GM23338 (cell line): Measurements from ENCODE around the gene EXOC6B. TPM values are rescaled to one million over a fixed set of nuclear protein-coding genes. Genes with fewer than 3 reads are reported as not detected.

Experiments
- ATAC-seq: fragments of 200-7000 bp; cut with Tn5 transposase; 3 replicates; pipeline ENCODE4 v1.9.1; 2020
- DNase-seq: peaks from one replicate; pipeline ENCODE4 v3.0.0-alpha.2; 2015; ENCODE audit warnings: low spot score
- H2AFZ ChIP-seq: fragments of 200-600 bp; sonication (generic); 2 replicates; pipeline ENCODE4 v1.8.0; 2016; ENCODE audit warnings: antibody characterized with exemption, mild to moderate bottlenecking, moderate library complexity
- H3F3A ChIP-seq: fragments of 200-600 bp; sonication (generic); replicated peaks from 2 replicates; pipeline ENCODE4 v1.8.0; 2017; ENCODE audit warnings: antibody characterized with exemption, mixed run types, low read depth
- H3K27ac ChIP-seq: fragments of 200-600 bp; sonication (generic); 2 replicates; pipeline ENCODE4 v1.6.1; 2016; ENCODE audit warnings: low read depth
- H3K27me3 ChIP-seq: fragments of 200-600 bp; sonication (generic); 2 replicates; pipeline ENCODE4 v1.8.0; 2016; ENCODE audit warnings: mild to moderate bottlenecking, mixed run types, moderate library complexity; ENCODE audit not compliant: insufficient read depth
- H3K36me3 ChIP-seq: fragments of 200-600 bp; sonication (generic); 2 replicates; pipeline ENCODE4 v1.8.0; 2016; ENCODE audit warnings: mild to moderate bottlenecking; ENCODE audit not compliant: insufficient read depth
- H3K4me1 ChIP-seq: fragments of 200-600 bp; sonication (generic); 2 replicates; pipeline ENCODE4 v1.8.0; 2016; ENCODE audit warnings: mild to moderate bottlenecking, moderate library complexity; ENCODE audit not compliant: insufficient read depth
- H3K4me2 ChIP-seq: fragments of 200-600 bp; sonication (generic); 2 replicates; pipeline ENCODE4 v1.7.1; 2017; ENCODE audit warnings: mixed run types
- H3K4me3 ChIP-seq: fragments of 200-600 bp; sonication (generic); 2 replicates; pipeline ENCODE4 v1.6.1; 2016; ENCODE audit warnings: mixed run types
- H3K79me2 ChIP-seq: fragments of 200-600 bp; sonication (generic); replicated peaks from 2 replicates; pipeline ENCODE4 v1.8.0; 2017; ENCODE audit warnings: mild to moderate bottlenecking; ENCODE audit not compliant: insufficient read depth
- H3K9me2 ChIP-seq: fragments of 200-600 bp; sonication (generic); 2 replicates; pipeline ENCODE4 v1.8.0; 2017; ENCODE audit not compliant: insufficient read depth
- H4K20me1 ChIP-seq: fragments of 200-600 bp; sonication (generic); replicated peaks from 2 replicates; pipeline ENCODE4 v1.8.0; 2017; ENCODE audit warnings: mild to moderate bottlenecking; ENCODE audit not compliant: insufficient read depth
- H3K27ac Mint-ChIP-seq: 2 replicates; pipeline ENCODE4 v1.8.0; 2020; ENCODE audit warnings: inconsistent platforms, mild to moderate bottlenecking, moderate library complexity, mixed read lengths
- H3K27me3 Mint-ChIP-seq: 3 replicates; pipeline ENCODE4 v1.8.0; 2022; ENCODE audit warnings: low read depth, mild to moderate bottlenecking, moderate library complexity, mixed read lengths, inconsistent platforms; ENCODE audit not compliant: insufficient read depth, poor library complexity
- H3K36me3 Mint-ChIP-seq: 3 replicates; pipeline ENCODE4 v1.8.0; 2021; ENCODE audit warnings: low read depth, mild to moderate bottlenecking, inconsistent platforms, moderate library complexity, mixed read lengths
- H3K4me1 Mint-ChIP-seq: 3 replicates; pipeline ENCODE4 v1.8.0; 2020; ENCODE audit warnings: mild to moderate bottlenecking, inconsistent platforms, mixed read lengths
- H3K4me3 Mint-ChIP-seq: 3 replicates; pipeline ENCODE4 v1.8.0; 2021; ENCODE audit warnings: moderate library complexity, mild to moderate bottlenecking, inconsistent platforms, mixed read lengths
- H3K9me3 Mint-ChIP-seq: 3 replicates; pipeline ENCODE4 v1.8.0; 2020; ENCODE audit warnings: moderate library complexity, mild to moderate bottlenecking, inconsistent platforms, mixed read lengths
- CREB1 ChIP-seq: fragments of 250-450 bp; sonication (Bioruptor Pico); IDR thresholded peaks from 2 replicates; pipeline ENCODE4 v1.5.0; 2020; ENCODE audit warnings: low read depth, mild to moderate bottlenecking, moderate library complexity
- EZH2 ChIP-seq: fragments of 200-600 bp; sonication (generic); IDR thresholded peaks from one replicate; pipeline ENCODE4 v1.8.0; 2017; ENCODE audit warnings: antibody characterized with exemption, mild to moderate bottlenecking, low read depth; ENCODE audit not compliant: unreplicated experiment
- EZH2phosphoT487 ChIP-seq: fragments of 200-600 bp; sonication (generic); IDR thresholded peaks from one replicate; pipeline ENCODE4 v1.8.1; 2018; ENCODE audit warnings: antibody characterized with exemption; ENCODE audit not compliant: unreplicated experiment
- JUNB ChIP-seq: IDR thresholded peaks from one replicate; pipeline ENCODE4 v1.6.1; 2016; ENCODE audit warnings: antibody characterized with exemption; ENCODE audit not compliant: unreplicated experiment
- NANOG ChIP-seq: IDR thresholded peaks from 2 replicates; pipeline ENCODE4 v1.6.1; 2016; ENCODE audit warnings: antibody characterized with exemption, borderline replicate concordance
- REST ChIP-seq: IDR thresholded peaks from one replicate; pipeline ENCODE4 v1.6.1; 2018; ENCODE audit warnings: antibody characterized with exemption; ENCODE audit not compliant: unreplicated experiment
- STAT1 ChIP-seq: IDR thresholded peaks from one replicate; pipeline ENCODE4 v1.6.1; 2016; ENCODE audit warnings: antibody characterized with exemption; ENCODE audit not compliant: unreplicated experiment
- ZNF114 ChIP-seq: fragments of 250-450 bp; sonication (Bioruptor Pico); IDR thresholded peaks from 2 replicates; pipeline ENCODE4 v1.5.0; 2020; ENCODE audit warnings: mild to moderate bottlenecking, moderate library complexity
- ZNF331 ChIP-seq: fragments of 250-450 bp; sonication (Bioruptor Pico); IDR thresholded peaks from 2 replicates; pipeline ENCODE4 v1.5.0; 2020; ENCODE audit warnings: low read depth, mild to moderate bottlenecking, moderate library complexity
- polyA plus RNA-seq: library from polyadenylated mRNA; unstranded; fragments of >200 nt; fragmentation: Nextera tagmentation; extraction: Ambion mirVana; gene quantifications from 2 replicates; pipeline ENCODE4 v1.2.1, GENCODE V29; 2016
- total RNA-seq: library from RNA; depleted of rRNA; stranded (reverse); fragments of >200 nt; shearing (Covaris generic); gene quantifications from 2 replicates; pipeline ENCODE4 v1.2.3, GENCODE V29; 2014
- TF ChIP-seq, protein P1 (sequence below): IDR thresholded peaks from 2 replicates; pipeline ENCODE4 v1.6.1; 2016; ENCODE audit warnings: antibody characterized with exemption
- TF ChIP-seq, protein P2 (sequence below), 2 experiments: fragments of 200-600 bp in 1 of 2; sonication (generic) in 1 of 2; conservative IDR thresholded peaks; 2 replicates each; pipeline versions ENCODE4 v1.5.1 to v1.6.1; 2016 to 2017; ENCODE audit warnings: antibody characterized with exemption in 2 of 2, low read depth in 2 of 2, mild to moderate bottlenecking in 2 of 2, moderate library complexity in 1 of 2

EXOC6B gene
- total and polyA plus RNA-seq, 2 experiments from 2014 or later, result 7.2 to 45.9 TPM

DNA sequence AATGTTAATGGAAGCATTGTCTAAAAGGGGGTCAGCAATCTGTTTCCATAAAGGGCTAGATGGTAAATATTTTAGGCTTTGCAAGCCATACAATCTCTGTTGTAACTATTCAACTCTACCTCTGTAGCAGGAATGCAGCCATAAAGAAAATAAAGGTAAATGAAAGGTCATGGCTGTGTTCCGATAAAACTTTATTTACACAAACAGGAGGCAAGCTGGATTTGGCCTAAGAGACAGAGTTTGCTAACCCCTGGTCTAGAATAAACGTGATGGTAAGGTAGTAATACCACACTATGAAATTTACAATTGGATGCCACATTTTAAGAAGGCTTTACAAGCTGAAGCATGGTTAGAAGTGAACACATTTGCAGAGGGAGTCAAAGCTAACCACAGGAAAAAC is 91.4 kb downstream of the EXOC6B start (continued):
- TF ChIP-seq, protein P1, sequence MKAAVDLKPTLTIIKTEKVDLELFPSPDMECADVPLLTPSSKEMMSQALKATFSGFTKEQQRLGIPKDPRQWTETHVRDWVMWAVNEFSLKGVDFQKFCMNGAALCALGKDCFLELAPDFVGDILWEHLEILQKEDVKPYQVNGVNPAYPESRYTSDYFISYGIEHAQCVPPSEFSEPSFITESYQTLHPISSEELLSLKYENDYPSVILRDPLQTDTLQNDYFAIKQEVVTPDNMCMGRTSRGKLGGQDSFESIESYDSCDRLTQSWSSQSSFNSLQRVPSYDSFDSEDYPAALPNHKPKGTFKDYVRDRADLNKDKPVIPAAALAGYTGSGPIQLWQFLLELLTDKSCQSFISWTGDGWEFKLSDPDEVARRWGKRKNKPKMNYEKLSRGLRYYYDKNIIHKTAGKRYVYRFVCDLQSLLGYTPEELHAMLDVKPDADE, result no peak
- TF ChIP-seq NANOG, result no peak
- TF ChIP-seq REST, result no peak
- TF ChIP-seq, protein P2, sequence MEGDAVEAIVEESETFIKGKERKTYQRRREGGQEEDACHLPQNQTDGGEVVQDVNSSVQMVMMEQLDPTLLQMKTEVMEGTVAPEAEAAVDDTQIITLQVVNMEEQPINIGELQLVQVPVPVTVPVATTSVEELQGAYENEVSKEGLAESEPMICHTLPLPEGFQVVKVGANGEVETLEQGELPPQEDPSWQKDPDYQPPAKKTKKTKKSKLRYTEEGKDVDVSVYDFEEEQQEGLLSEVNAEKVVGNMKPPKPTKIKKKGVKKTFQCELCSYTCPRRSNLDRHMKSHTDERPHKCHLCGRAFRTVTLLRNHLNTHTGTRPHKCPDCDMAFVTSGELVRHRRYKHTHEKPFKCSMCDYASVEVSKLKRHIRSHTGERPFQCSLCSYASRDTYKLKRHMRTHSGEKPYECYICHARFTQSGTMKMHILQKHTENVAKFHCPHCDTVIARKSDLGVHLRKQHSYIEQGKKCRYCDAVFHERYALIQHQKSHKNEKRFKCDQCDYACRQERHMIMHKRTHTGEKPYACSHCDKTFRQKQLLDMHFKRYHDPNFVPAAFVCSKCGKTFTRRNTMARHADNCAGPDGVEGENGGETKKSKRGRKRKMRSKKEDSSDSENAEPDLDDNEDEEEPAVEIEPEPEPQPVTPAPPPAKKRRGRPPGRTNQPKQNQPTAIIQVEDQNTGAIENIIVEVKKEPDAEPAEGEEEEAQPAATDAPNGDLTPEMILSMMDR (conservative IDR thresholded peaks at IDR 0.05; ENCODE audit: low read depth in 2 of 2), result no peak
- TF ChIP-seq JUNB, result no peak
- TF ChIP-seq ZNF331 (CRISPR knock-in tag), result no peak
- no peak for TF ChIP-seq EZH2phosphoT487

- Mint-ChIP-seq H3K36me3 (no peaks in the 10 kb centered on the region), H3K9me3 (no peaks in the 10 kb centered on the region), H3K27ac (no peak overlapping the region), H3K27me3 (no peaks in the 10 kb centered on the region), H3K4me1 (peaks cover 2% of the 10 kb centered on the region; the same call in 1 of the 3 replicates), H3K4me3 (no peak overlapping the region)
- H3K27ac ChIP-seq, result no peak overlapping the region
- H3K4me3 ChIP-seq, result no peak overlapping the region
- H4K20me1 ChIP-seq, result no peaks in the 10 kb centered on the region
- TF ChIP-seq STAT1 (no peak), JUNB (no peak), REST (no peak), ZNF114 (no peak), EZH2 (no peak), ZNF331 (CRISPR knock-in tag) (no peak), CREB1 (CRISPR knock-in tag) (no peak)
- TF ChIP-seq, protein P1, result no peak
- DNase-seq (no peak), ATAC-seq (no peak)
- H3K9me2 ChIP-seq, result no peaks in the 10 kb centered on the region
- no peaks in the 10 kb centered on the region for H3K4me1 ChIP-seq
- no peak overlapping the region for H2AFZ ChIP-seq
- no peak overlapping the region for H3K4me2 ChIP-seq
- H3K36me3 ChIP-seq, result no peaks in the 10 kb centered on the region
- no peaks in the 10 kb centered on the region for H3F3A ChIP-seq
- no peaks in the 10 kb centered on the region for H3K27me3 ChIP-seq
- no peaks in the 10 kb centered on the region for H3K79me2 ChIP-seq
Observed at GRCh38 chr2:72731116-72731515, 94.7 kb downstream of the EXOC6B start.
